ENCODE results near the gene CDC45.

- TF ChIP-seq CTCF (IDR thresholded peaks at IDR 0.05) = no peak
- TF ChIP-seq POLR2A (IDR thresholded peaks at IDR 0.05) = no peak
Measured at GRCh38 chr22:19569976-19570375, 90.3 kb downstream of the CDC45 start.
